ENCODE measurements around the gene SH3TC1. TPM values are rescaled to one million over a fixed set of nuclear protein-coding genes. Genes with fewer than 3 reads are reported as not detected.

SH3TC1 gene
- polyA plus RNA-seq, 1 donor (not counting 4 experiments of a cell fraction or from before 2014, with no cell fraction given): 12.3 TPM

DNA sequence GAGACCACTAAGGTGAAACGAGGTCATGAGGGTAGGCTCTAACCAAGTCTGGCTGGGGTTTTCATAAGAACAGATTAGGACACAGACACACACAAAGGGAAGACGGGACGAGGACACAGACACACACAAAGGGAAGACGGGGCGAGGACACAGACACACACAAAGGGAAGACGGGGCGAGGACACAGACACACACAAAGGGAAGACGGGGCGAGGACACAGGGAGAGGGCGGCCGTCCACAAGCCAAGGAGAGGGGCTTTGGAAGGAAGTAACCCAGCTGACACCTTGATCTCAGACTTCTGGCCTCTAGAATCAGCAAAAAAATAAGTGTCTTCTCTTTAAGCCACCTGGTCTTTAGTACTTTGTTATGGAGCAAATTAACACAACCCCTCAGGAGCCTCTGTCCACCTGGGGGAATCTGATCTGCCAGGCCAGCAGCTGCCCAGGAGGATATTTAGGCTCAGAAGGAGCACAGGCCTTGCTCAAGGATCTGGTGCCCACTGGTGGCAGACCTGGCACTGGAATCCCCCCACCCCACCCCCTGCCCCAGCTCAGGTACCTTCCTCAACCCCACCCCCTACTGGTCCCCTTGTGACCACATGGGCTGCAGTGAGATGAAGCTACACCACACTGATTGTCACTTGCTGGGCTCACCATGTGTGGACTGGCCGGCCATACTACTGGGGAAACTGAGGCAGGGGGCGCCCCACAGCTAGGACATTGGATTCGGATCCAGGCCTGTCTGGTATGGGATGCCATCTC lies 43.2 kb upstream of the SH3TC1 start:
- no peaks in the 10 kb centered on the region for H3K9me3 ChIP-seq (ENCODE audit: control insufficient read depth, low read depth, low read length)
- FAIRE-seq (no peak), DNase-seq (ENCODE audit: low read depth, low spot score) (no peak)
- no peaks in the 10 kb centered on the region for H3K9me1 ChIP-seq (ENCODE audit: control insufficient read depth, extremely low read depth, insufficient read depth, low read length)
- H3K9ac ChIP-seq (ENCODE audit: control insufficient read depth, extremely low read depth, insufficient read depth, low read length): no peak overlapping the region
- H4K20me1 ChIP-seq (ENCODE audit: control insufficient read depth, extremely low read depth, insufficient read depth, low read length): no peaks in the 10 kb centered on the region
- no peak overlapping the region for H3K4me3 ChIP-seq (ENCODE audit: control insufficient read depth in 2 of 3, extremely low read depth in 1 of 3, insufficient read depth in 2 of 3, low read depth in 1 of 3, low read length in 3 of 3)
- no peaks in the 10 kb centered on the region for H3K79me2 ChIP-seq (ENCODE audit: control insufficient read depth, insufficient read depth, low read length)
- dilution Hi-C loops (cut with MboI; ENCODE audit: extremely low pct_ligation_motif_present, low sequenced_read_pairs): no loop called here
- peaks cover 6% of the 10 kb centered on the region for H3K4me1 ChIP-seq (ENCODE audit: control insufficient read depth, extremely low read depth, insufficient read depth, low read length)
- TF ChIP-seq, protein P1, sequence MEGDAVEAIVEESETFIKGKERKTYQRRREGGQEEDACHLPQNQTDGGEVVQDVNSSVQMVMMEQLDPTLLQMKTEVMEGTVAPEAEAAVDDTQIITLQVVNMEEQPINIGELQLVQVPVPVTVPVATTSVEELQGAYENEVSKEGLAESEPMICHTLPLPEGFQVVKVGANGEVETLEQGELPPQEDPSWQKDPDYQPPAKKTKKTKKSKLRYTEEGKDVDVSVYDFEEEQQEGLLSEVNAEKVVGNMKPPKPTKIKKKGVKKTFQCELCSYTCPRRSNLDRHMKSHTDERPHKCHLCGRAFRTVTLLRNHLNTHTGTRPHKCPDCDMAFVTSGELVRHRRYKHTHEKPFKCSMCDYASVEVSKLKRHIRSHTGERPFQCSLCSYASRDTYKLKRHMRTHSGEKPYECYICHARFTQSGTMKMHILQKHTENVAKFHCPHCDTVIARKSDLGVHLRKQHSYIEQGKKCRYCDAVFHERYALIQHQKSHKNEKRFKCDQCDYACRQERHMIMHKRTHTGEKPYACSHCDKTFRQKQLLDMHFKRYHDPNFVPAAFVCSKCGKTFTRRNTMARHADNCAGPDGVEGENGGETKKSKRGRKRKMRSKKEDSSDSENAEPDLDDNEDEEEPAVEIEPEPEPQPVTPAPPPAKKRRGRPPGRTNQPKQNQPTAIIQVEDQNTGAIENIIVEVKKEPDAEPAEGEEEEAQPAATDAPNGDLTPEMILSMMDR (optimal IDR thresholded peaks at IDR 0.05 in 1 of 3, IDR thresholded peaks at IDR 0.05 in 1 of 3, conservative IDR thresholded peaks at IDR 0.05 in 1 of 3; ENCODE audit: extremely low read depth in 1 of 3, insufficient read depth in 2 of 3, low read length in 3 of 3): no peak
- TF ChIP-seq EZH2 (IDR thresholded peaks at IDR 0.05; ENCODE audit: low read length): no peak
- H3K36me3 ChIP-seq (ENCODE audit: control insufficient read depth in 2 of 2, extremely low read depth in 1 of 2, insufficient read depth in 2 of 2, low read length in 2 of 2): no peaks in the 10 kb centered on the region
- no peak overlapping the region for H2AFZ ChIP-seq (ENCODE audit: control insufficient read depth, low read length)
- H3K27me3 ChIP-seq (ENCODE audit: control insufficient read depth, extremely low read depth, insufficient read depth, low read length): peaks cover 13% of the 10 kb centered on the region
- H3K27ac ChIP-seq (ENCODE audit: control insufficient read depth, insufficient read depth, low read length): no peak overlapping the region
- no peak overlapping the region for H3K4me2 ChIP-seq (ENCODE audit: control insufficient read depth, extremely low read depth, insufficient read depth, low read depth, low read length)

DNA sequence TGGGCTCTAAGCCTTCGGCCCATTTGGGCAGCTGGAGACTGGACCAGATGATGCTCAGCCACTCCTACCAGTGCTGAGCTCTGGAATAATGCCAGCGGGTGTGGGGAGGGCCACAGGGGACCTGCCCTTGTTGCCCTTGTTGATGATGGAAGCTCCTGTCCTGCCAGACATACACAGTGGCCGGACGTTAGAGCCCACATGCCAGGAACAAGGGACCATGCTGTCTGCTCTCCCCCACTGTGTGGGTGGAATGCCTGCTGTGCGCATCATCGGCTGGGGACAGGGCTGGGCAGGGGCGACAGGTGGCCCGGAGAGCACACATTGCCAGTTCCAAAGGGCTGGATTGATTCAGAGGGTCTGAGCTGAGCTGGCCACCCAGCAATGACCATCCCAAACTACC lies 42.5 kb upstream of the SH3TC1 start:
- peaks cover 6% of the 10 kb centered on the region for H3K4me1 ChIP-seq (ENCODE audit: control insufficient read depth, extremely low read depth, insufficient read depth, low read length)
- no peak for DNase-seq (ENCODE audit: low read depth, low spot score)
- H2AFZ ChIP-seq (ENCODE audit: control insufficient read depth, low read length): no peak overlapping the region
- TF ChIP-seq, protein P1 (optimal IDR thresholded peaks at IDR 0.05 in 1 of 3, IDR thresholded peaks at IDR 0.05 in 1 of 3, conservative IDR thresholded peaks at IDR 0.05 in 1 of 3; ENCODE audit: extremely low read depth in 1 of 3, insufficient read depth in 2 of 3, low read length in 3 of 3): no peak
- no peak for TF ChIP-seq EZH2 (IDR thresholded peaks at IDR 0.05; ENCODE audit: low read length)
- H3K36me3 ChIP-seq (ENCODE audit: control insufficient read depth in 2 of 2, extremely low read depth in 1 of 2, insufficient read depth in 2 of 2, low read length in 2 of 2): no peaks in the 10 kb centered on the region
- no peak overlapping the region for H3K4me3 ChIP-seq (ENCODE audit: control insufficient read depth in 2 of 3, extremely low read depth in 1 of 3, insufficient read depth in 2 of 3, low read depth in 1 of 3, low read length in 3 of 3)
- H3K9me1 ChIP-seq (ENCODE audit: control insufficient read depth, extremely low read depth, insufficient read depth, low read length): no peaks in the 10 kb centered on the region
- H4K20me1 ChIP-seq (ENCODE audit: control insufficient read depth, extremely low read depth, insufficient read depth, low read length): no peaks in the 10 kb centered on the region
- dilution Hi-C loops (cut with MboI; ENCODE audit: extremely low pct_ligation_motif_present, low sequenced_read_pairs): no loop called here
- no peak overlapping the region for H3K9ac ChIP-seq (ENCODE audit: control insufficient read depth, extremely low read depth, insufficient read depth, low read length)
- H3K4me2 ChIP-seq (ENCODE audit: control insufficient read depth, extremely low read depth, insufficient read depth, low read depth, low read length): no peak overlapping the region
- no peak overlapping the region for H3K27ac ChIP-seq (ENCODE audit: control insufficient read depth, insufficient read depth, low read length)
- peaks cover 13% of the 10 kb centered on the region for H3K27me3 ChIP-seq (ENCODE audit: control insufficient read depth, extremely low read depth, insufficient read depth, low read length)
- no peak for FAIRE-seq
- H3K79me2 ChIP-seq (ENCODE audit: control insufficient read depth, insufficient read depth, low read length): no peaks in the 10 kb centered on the region
- H3K9me3 ChIP-seq (ENCODE audit: control insufficient read depth, low read depth, low read length): no peaks in the 10 kb centered on the region

Data from keratinocyte (primary cell).